PFSK-1 (cell line): ENCODE data around the gene EPHB4.

ENCODE experiments used
- FOXP2 ChIP-seq: optimal IDR thresholded peaks from 2 replicates; pipeline ENCODE3; 2011; ENCODE audit warnings: borderline replicate concordance, control low read depth, inconsistent platforms; ENCODE audit not compliant: insufficient read depth; ENCODE audit errors: extremely low read length, extremely low read depth
- POLR2AphosphoS5 ChIP-seq: IDR thresholded peaks from 2 replicates; pipeline ENCODE4 v1.6.1; 2012; ENCODE audit warnings: low read depth, mild to moderate bottlenecking, control low read depth, low read length, moderate library complexity
- SIN3A ChIP-seq: IDR thresholded peaks from 2 replicates; pipeline ENCODE4 v1.6.1; 2012; ENCODE audit warnings: mild to moderate bottlenecking, low read length, moderate library complexity, borderline replicate concordance; ENCODE audit not compliant: insufficient read depth
- TAF1 ChIP-seq: IDR thresholded peaks from 2 replicates; pipeline ENCODE4 v1.6.1; 2012; ENCODE audit warnings: low read length, control low read depth, borderline replicate concordance; ENCODE audit not compliant: insufficient read depth
- TF ChIP-seq, protein P1 (sequence below), 2 experiments: IDR thresholded peaks; 2 replicates each; pipeline versions ENCODE4 v1.6.1 to v1.8.0; 2011 to 2012; ENCODE audit warnings: low read depth in 2 of 2, low read length in 2 of 2, control low read depth in 1 of 2, inconsistent platforms in 1 of 2, mild to moderate bottlenecking in 1 of 2, moderate library complexity in 1 of 2; ENCODE audit not compliant: insufficient read depth in 1 of 2

Gene EPHB4

DNA sequence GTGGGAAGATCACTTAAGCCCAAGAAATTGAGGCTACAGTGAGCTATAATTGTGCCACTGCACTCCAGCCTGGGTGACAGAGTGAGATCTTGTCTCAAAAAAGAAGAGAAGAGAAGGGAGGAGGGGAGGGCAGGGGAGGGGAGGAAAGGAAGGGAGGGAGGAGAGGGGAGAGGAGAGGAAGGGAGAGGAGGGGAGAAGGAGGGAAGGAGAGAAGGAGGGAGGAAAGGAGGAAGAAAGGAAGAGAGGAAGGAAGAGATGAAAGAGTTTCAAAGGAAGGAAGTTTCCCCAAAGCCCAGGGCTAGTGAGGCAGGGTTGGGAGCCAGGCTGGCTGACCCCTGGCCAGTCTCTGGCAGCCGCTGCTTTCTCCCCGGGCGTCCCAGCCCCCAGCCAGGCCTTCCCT, 32.6 kb downstream of the EPHB4 start:
- TF ChIP-seq, protein P1, sequence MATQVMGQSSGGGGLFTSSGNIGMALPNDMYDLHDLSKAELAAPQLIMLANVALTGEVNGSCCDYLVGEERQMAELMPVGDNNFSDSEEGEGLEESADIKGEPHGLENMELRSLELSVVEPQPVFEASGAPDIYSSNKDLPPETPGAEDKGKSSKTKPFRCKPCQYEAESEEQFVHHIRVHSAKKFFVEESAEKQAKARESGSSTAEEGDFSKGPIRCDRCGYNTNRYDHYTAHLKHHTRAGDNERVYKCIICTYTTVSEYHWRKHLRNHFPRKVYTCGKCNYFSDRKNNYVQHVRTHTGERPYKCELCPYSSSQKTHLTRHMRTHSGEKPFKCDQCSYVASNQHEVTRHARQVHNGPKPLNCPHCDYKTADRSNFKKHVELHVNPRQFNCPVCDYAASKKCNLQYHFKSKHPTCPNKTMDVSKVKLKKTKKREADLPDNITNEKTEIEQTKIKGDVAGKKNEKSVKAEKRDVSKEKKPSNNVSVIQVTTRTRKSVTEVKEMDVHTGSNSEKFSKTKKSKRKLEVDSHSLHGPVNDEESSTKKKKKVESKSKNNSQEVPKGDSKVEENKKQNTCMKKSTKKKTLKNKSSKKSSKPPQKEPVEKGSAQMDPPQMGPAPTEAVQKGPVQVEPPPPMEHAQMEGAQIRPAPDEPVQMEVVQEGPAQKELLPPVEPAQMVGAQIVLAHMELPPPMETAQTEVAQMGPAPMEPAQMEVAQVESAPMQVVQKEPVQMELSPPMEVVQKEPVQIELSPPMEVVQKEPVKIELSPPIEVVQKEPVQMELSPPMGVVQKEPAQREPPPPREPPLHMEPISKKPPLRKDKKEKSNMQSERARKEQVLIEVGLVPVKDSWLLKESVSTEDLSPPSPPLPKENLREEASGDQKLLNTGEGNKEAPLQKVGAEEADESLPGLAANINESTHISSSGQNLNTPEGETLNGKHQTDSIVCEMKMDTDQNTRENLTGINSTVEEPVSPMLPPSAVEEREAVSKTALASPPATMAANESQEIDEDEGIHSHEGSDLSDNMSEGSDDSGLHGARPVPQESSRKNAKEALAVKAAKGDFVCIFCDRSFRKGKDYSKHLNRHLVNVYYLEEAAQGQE (IDR thresholded peaks at IDR 0.05; ENCODE audit: insufficient read depth in 1 of 2, low read depth in 2 of 2, low read length in 2 of 2), result no peak
- TF ChIP-seq SIN3A, result no peak
- TF ChIP-seq POLR2AphosphoS5, result no peak
- no peak for TF ChIP-seq FOXP2
- no peak for TF ChIP-seq TAF1

DNA sequence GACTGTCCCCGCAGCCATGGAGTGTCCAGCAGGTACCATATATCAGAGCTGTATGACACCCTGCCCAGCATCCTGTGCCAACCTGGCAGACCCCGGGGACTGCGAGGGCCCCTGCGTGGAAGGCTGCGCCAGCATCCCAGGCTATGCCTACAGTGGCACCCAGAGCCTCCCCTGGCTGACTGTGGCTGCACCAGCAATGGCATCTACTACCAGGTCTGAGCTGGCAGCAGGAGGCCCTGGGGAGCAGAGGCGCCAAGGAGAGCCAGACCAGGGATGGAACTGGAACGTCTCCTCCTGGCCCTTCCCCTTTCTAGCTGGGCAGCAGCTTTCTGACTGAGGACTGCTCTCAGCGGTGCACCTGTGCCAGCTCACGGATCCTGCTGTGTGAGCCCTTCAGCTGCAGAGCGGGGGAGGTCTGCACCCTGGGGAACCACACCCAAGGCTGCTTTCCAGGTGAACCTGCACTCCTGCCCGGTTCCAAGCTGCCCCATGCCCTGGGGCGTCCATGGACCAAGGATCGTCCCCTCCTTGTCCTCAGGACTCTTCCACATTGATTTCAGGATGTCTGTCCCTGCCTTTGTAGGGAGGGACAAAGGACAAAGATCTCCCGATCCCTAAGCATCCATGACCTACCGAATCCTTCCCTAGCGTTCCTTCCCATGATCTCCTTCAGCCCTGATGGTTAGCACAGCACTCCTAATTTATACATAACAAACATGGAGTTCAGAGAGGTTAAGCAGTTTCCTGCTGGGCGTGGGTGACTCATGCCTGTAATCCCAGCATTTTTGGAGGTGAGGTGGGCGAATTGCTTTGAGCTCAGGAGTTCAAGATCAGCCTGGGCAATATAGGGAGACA, 33.3 kb downstream of the EPHB4 start:
- no peak for TF ChIP-seq FOXP2
- no peak for TF ChIP-seq TAF1
- TF ChIP-seq, protein P1 (IDR thresholded peaks at IDR 0.05; ENCODE audit: insufficient read depth in 1 of 2, low read depth in 2 of 2, low read length in 2 of 2), result no peak
- no peak for TF ChIP-seq POLR2AphosphoS5
- TF ChIP-seq SIN3A, result no peak

DNA sequence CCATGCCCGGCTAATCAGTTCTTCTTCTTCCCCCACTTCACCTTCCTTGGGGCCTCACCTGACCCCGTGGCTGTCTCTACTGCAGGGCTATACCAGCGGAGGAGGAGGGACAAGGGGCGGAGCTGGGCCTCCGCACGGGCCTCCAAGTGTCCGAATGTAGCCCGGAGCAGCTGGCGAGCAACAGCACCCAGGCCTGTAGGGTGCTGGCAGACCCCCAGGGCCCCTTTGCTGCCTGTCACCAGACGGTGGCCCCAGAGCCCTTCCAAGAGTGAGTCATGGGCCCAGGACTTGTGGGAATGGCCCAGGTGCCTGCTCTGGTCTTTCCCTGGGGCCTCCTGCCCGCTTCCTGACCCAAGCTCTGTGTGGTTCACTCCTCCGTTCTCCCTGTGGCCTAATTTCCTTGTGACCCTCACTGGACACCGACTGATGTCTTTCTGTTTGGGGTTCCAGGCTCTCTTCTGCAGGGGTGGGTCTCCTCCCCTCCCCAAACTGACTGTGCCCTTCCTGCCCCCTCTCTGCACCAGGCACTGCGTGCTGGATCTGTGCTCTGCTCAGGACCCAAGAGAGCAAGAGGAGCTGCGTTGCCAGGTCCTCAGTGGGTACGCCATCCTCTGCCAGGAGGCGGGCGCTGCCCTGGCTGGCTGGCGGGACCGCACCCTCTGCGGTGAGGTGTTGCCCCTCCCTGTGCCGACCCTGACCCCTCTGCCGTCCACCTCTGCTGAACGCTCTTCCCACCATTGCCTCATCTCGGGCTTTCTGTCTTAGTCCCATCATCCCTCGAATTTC, 35.2 kb downstream of the EPHB4 start:
- TF ChIP-seq SIN3A, result no peak
- no peak for TF ChIP-seq TAF1
- TF ChIP-seq, protein P1 (IDR thresholded peaks at IDR 0.05; ENCODE audit: insufficient read depth in 1 of 2, low read depth in 2 of 2, low read length in 2 of 2), result no peak
- no peak for TF ChIP-seq POLR2AphosphoS5
- TF ChIP-seq FOXP2, result no peak

DNA sequence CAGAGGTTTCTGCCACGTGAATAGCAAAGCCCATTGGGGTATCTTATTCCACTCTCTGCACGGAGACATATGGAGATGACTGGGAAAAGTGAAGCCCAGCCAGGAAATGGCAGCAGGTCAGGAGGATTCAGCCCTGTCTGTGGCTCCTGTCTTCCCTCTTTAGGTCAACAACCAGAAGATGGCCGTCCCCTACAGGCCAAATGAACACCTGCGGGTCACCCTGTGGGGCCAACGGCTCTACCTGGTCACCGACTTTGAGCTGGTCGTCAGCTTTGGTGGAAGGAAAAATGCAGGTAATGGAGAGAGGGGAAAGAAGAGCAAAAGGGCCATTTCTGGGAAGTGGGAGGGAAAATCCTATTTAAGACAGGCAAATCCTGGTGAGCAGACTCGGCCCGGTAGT, 38.3 kb downstream of the EPHB4 start:
- no peak for TF ChIP-seq SIN3A
- no peak for TF ChIP-seq POLR2AphosphoS5
- TF ChIP-seq, protein P1 (IDR thresholded peaks at IDR 0.05; ENCODE audit: insufficient read depth in 1 of 2, low read depth in 2 of 2, low read length in 2 of 2), result no peak
- TF ChIP-seq TAF1, result no peak
- TF ChIP-seq FOXP2, result no peak
